HEK293 (cell line): ENCODE results near the gene KRT40.

Experiments used
- CTCF ChIA-PET: fragments of 350-600 bp; formaldehyde crosslinking; extraction: SDS; loops from one replicate; lab custom pipeline; 2021; ENCODE audit warnings: antibody characterized with exemption; lab: Yijun Ruan, JAX
- POLR2A ChIA-PET: fragments of 300-600 bp; formaldehyde crosslinking; extraction: SDS; loops from one replicate; lab custom pipeline; 2020; ENCODE audit warnings: antibody characterized with exemption, inconsistent platforms; lab: Yijun Ruan, JAX
- H3K27ac ChIP-seq: fragments of 200-500 bp; sonication (Bioruptor generic); 2 replicates; pipeline ENCODE4 v1.5.1; 2014; ENCODE audit warnings: low read depth, low read length, control low read depth, inconsistent platforms; ENCODE audit errors: extremely low read depth
- H3K36me3 ChIP-seq, 2 experiments: fragments of 200-500 bp in 1 of 2; sonication (Bioruptor generic) in 1 of 2; 1 replicate in 1 of 2; 2 replicates in 1 of 2; pipeline ENCODE4 v1.5.1; 2014 to 2017; ENCODE audit warnings: inconsistent platforms in 2 of 2, low read length in 2 of 2; ENCODE audit not compliant: control insufficient read depth in 2 of 2, insufficient read depth in 1 of 2
- H3K4me1 ChIP-seq: fragments of 200-500 bp; sonication (Bioruptor generic); 2 replicates; pipeline ENCODE4 v1.5.1; 2014; ENCODE audit warnings: mild to moderate bottlenecking, low read length, inconsistent platforms; ENCODE audit not compliant: control insufficient read depth, insufficient read depth
- H3K4me3 ChIP-seq: 2 replicates; pipeline ENCODE4 v1.5.1; 2011; ENCODE audit warnings: low read depth, mild to moderate bottlenecking, control low read depth, low read length, moderate library complexity
- H3K9me3 ChIP-seq: fragments of 200-500 bp; sonication (Bioruptor generic); 2 replicates; pipeline ENCODE4 v1.5.1; 2014; ENCODE audit warnings: low read depth, low read length, inconsistent platforms; ENCODE audit not compliant: control insufficient read depth, insufficient read depth
- BCL11A ChIP-seq: fragments of 450-650 bp; formaldehyde crosslinking; IDR thresholded peaks from 2 replicates; pipeline ENCODE4 v1.5.1; 2016; ENCODE audit warnings: low read depth, missing biosample characterization, missing genetic modification characterization
- OSR2 ChIP-seq: fragments of 450-650 bp; formaldehyde crosslinking; IDR thresholded peaks from 2 replicates; pipeline ENCODE4 v1.5.1; 2016; ENCODE audit warnings: missing biosample characterization, missing genetic modification characterization
- ZBTB17 ChIP-seq: fragments of 450-650 bp; formaldehyde crosslinking; IDR thresholded peaks from 2 replicates; pipeline ENCODE4 v1.5.1; 2016; ENCODE audit warnings: missing biosample characterization, missing genetic modification characterization
- ZBTB20 ChIP-seq: fragments of 450-650 bp; formaldehyde crosslinking; IDR thresholded peaks from 2 replicates; pipeline ENCODE4 v1.5.1; 2016; ENCODE audit warnings: missing biosample characterization, missing genetic modification characterization
- ZFP37 ChIP-seq: fragments of 450-650 bp; formaldehyde crosslinking; IDR thresholded peaks from 2 replicates; pipeline ENCODE4 v1.5.1; 2016; ENCODE audit warnings: missing biosample characterization, missing genetic modification characterization
- ZFP69B ChIP-seq: fragments of 450-650 bp; formaldehyde crosslinking; IDR thresholded peaks from 2 replicates; pipeline ENCODE4 v1.5.1; 2016; ENCODE audit warnings: missing biosample characterization, missing genetic modification characterization
- ZNF114 ChIP-seq: fragments of 450-650 bp; formaldehyde crosslinking; IDR thresholded peaks from 2 replicates; pipeline ENCODE4 v1.5.0; 2017; ENCODE audit warnings: missing biosample characterization, missing genetic modification characterization
- ZNF133 ChIP-seq: fragments of 450-650 bp; formaldehyde crosslinking; IDR thresholded peaks from 2 replicates; pipeline ENCODE4 v1.5.1; 2016; ENCODE audit warnings: missing biosample characterization, missing genetic modification characterization
- ZNF169 ChIP-seq: fragments of 450-650 bp; formaldehyde crosslinking; IDR thresholded peaks from 2 replicates; pipeline ENCODE4 v1.5.1; 2016; ENCODE audit warnings: missing biosample characterization, missing genetic modification characterization
- ZNF184 ChIP-seq: fragments of 450-650 bp; IDR thresholded peaks from 2 replicates; pipeline ENCODE4 v1.5.1; 2018; ENCODE audit warnings: missing biosample characterization, mild to moderate bottlenecking, missing genetic modification characterization
- ZNF37A ChIP-seq: fragments of 450-650 bp; IDR thresholded peaks from 2 replicates; pipeline ENCODE4 v1.5.1; 2018; ENCODE audit warnings: missing biosample characterization, missing genetic modification characterization
- ZNF544 ChIP-seq: fragments of 450-650 bp; formaldehyde crosslinking; IDR thresholded peaks from 2 replicates; pipeline ENCODE4 v1.5.0; 2017; ENCODE audit warnings: missing biosample characterization, missing genetic modification characterization
- ZNF585B ChIP-seq: fragments of 450-650 bp; formaldehyde crosslinking; IDR thresholded peaks from 2 replicates; pipeline ENCODE4 v1.5.1; 2016; ENCODE audit warnings: missing biosample characterization, missing genetic modification characterization
- ZNF610 ChIP-seq: fragments of 450-650 bp; formaldehyde crosslinking; IDR thresholded peaks from 2 replicates; pipeline ENCODE4 v1.5.1; 2016; ENCODE audit warnings: missing biosample characterization, missing genetic modification characterization, borderline replicate concordance
- ZNF792 ChIP-seq: fragments of 450-650 bp; formaldehyde crosslinking; IDR thresholded peaks from 2 replicates; pipeline ENCODE4 v1.5.1; 2016; ENCODE audit warnings: missing biosample characterization, missing genetic modification characterization
- TF ChIP-seq, protein P1 (sequence below): fragments of 450-650 bp; formaldehyde crosslinking; IDR thresholded peaks from 2 replicates; pipeline ENCODE4 v1.5.1; 2016; ENCODE audit warnings: missing biosample characterization, missing genetic modification characterization, low read depth
- TF ChIP-seq, protein P2 (sequence below): fragments of 450-650 bp; formaldehyde crosslinking; IDR thresholded peaks from 2 replicates; pipeline ENCODE4 v1.5.1; 2016; ENCODE audit warnings: missing biosample characterization, missing genetic modification characterization, low read depth
- TF ChIP-seq, protein P3 (sequence below): fragments of 450-650 bp; IDR thresholded peaks from 2 replicates; pipeline ENCODE4 v1.5.1; 2018; ENCODE audit warnings: missing biosample characterization, missing genetic modification characterization
- TF ChIP-seq, protein P4 (sequence below): fragments of 450-650 bp; formaldehyde crosslinking; IDR thresholded peaks from 2 replicates; pipeline ENCODE4 v1.5.1; 2016; ENCODE audit warnings: missing biosample characterization, missing genetic modification characterization

KRT40 gene

DNA sequence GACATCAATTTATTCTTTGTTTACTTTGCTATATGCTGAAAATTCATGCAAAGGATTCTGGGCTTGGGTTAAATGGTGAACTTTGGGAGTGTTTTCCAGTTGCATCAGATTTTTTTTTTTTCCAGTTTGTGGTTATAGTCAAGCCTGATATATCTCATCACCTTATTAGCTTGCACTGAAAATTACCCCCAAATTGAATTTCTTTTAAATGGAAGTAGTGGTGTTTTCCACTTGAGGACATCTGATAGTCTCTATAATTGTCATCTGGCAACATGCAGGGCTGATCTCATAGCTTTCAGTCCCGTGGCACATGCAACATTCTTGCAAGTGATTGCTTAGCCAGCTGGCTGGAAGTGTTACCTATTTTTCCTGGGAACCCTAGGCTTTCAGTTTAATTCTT is 29.5 kb upstream of the KRT40 start (continued):
- peak; percentile 76; the same call in 1 of the 2 replicates for TF ChIP-seq ZFP37

DNA sequence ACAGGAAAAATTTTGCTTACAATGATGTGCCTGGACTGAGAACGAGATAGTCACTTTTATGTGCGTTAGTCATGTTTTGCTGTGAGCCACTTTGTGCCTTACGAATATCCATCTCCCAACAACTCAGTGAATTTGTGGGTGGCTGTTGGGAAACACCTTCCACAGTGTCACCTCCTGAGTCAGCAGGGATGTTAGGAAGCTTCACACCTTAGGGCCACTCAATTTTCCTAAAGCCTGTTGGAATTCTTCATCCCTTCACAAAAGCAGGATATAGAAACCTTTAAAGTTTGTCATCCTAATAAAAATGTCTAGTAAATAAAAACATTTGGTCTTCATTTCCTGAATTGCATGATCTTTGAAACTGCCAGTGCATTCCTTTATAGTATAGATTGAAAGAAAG is 29.1 kb upstream of the KRT40 start:
- H3K4me1 ChIP-seq, result no peaks in the 10 kb centered on the region
- TF ChIP-seq ZNF184 (tag by site-specific recombination), result no peak
- TF ChIP-seq, protein P1, sequence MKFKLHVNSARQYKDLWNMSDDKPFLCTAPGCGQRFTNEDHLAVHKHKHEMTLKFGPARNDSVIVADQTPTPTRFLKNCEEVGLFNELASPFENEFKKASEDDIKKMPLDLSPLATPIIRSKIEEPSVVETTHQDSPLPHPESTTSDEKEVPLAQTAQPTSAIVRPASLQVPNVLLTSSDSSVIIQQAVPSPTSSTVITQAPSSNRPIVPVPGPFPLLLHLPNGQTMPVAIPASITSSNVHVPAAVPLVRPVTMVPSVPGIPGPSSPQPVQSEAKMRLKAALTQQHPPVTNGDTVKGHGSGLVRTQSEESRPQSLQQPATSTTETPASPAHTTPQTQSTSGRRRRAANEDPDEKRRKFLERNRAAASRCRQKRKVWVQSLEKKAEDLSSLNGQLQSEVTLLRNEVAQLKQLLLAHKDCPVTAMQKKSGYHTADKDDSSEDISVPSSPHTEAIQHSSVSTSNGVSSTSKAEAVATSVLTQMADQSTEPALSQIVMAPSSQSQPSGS (tag by site-specific recombination), result no peak
- no peak for TF ChIP-seq ZNF585B
- TF ChIP-seq ZNF792 (tag by site-specific recombination), result no peak
- TF ChIP-seq, protein P2, sequence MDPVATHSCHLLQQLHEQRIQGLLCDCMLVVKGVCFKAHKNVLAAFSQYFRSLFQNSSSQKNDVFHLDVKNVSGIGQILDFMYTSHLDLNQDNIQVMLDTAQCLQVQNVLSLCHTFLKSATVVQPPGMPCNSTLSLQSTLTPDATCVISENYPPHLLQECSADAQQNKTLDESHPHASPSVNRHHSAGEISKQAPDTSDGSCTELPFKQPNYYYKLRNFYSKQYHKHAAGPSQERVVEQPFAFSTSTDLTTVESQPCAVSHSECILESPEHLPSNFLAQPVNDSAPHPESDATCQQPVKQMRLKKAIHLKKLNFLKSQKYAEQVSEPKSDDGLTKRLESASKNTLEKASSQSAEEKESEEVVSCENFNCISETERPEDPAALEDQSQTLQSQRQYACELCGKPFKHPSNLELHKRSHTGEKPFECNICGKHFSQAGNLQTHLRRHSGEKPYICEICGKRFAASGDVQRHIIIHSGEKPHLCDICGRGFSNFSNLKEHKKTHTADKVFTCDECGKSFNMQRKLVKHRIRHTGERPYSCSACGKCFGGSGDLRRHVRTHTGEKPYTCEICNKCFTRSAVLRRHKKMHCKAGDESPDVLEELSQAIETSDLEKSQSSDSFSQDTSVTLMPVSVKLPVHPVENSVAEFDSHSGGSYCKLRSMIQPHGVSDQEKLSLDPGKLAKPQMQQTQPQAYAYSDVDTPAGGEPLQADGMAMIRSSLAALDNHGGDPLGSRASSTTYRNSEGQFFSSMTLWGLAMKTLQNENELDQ, result no peak
- TF ChIP-seq ZBTB17 (tag by site-specific recombination), result no peak
- TF ChIP-seq ZNF544 (tag by site-specific recombination), result no peak
- TF ChIP-seq ZNF610 (tag by site-specific recombination), result no peak
- TF ChIP-seq ZNF37A (tag by site-specific recombination), result no peak
- no peak for TF ChIP-seq OSR2 (tag by site-specific recombination)
- no peak for TF ChIP-seq ZNF169 (tag by site-specific recombination)
- TF ChIP-seq ZBTB20 (tag by site-specific recombination), result no peak
- no peak for TF ChIP-seq ZNF133
- TF ChIP-seq, protein P3, sequence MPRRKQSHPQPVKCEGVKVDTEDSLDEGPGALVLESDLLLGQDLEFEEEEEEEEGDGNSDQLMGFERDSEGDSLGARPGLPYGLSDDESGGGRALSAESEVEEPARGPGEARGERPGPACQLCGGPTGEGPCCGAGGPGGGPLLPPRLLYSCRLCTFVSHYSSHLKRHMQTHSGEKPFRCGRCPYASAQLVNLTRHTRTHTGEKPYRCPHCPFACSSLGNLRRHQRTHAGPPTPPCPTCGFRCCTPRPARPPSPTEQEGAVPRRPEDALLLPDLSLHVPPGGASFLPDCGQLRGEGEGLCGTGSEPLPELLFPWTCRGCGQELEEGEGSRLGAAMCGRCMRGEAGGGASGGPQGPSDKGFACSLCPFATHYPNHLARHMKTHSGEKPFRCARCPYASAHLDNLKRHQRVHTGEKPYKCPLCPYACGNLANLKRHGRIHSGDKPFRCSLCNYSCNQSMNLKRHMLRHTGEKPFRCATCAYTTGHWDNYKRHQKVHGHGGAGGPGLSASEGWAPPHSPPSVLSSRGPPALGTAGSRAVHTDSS (tag by site-specific recombination), result no peak
- no peak for TF ChIP-seq ZFP69B (tag by site-specific recombination)
- TF ChIP-seq ZNF114 (tag by site-specific recombination), result no peak
- TF ChIP-seq, protein P4, sequence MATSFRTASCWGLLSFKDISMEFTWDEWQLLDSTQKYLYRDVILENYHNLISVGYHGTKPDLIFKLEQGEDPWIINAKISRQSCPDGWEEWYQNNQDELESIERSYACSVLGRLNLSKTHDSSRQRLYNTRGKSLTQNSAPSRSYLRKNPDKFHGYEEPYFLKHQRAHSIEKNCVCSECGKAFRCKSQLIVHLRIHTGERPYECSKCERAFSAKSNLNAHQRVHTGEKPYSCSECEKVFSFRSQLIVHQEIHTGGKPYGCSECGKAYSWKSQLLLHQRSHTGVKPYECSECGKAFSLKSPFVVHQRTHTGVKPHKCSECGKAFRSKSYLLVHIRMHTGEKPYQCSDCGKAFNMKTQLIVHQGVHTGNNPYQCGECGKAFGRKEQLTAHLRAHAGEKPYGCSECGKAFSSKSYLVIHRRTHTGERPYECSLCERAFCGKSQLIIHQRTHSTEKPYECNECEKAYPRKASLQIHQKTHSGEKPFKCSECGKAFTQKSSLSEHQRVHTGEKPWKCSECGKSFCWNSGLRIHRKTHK (tag by site-specific recombination), result no peak
- TF ChIP-seq BCL11A (tag by site-specific recombination), result no peak
- ChIA-PET CTCF (interaction anchor here (0.6 to 1.2 kb wide), 2 partner anchors 317 to 394 kb away, joined by 4 read pairs; no protein-coding TSS in a partner anchor), POLR2A (no interaction called here)
- no peaks in the 10 kb centered on the region for H3K9me3 ChIP-seq
- no peak overlapping the region for H3K27ac ChIP-seq
- no peaks in the 10 kb centered on the region for H3K36me3 ChIP-seq
- no peak overlapping the region for H3K4me3 ChIP-seq
